SHP77 (cell line): ENCODE measurements around the gene IQGAP2.
"Not testable (repeated sequence)": the region's sequence is repeated elsewhere in the genome, so short reads cannot be mapped to it uniquely, and the experiment has no call there.

ENCODE experiments used
- DNase-seq, 2 experiments: peaks; one replicate each; lab custom pipeline; 2025; lab: John Stamatoyannopoulos, UW

Gene IQGAP2

GRCh38 chr5:76663573-76663972, 260.5 kb downstream of the IQGAP2 start:
- DNase-seq = no peak

GRCh38 chr5:76664079-76664478, 261.0 kb downstream of the IQGAP2 start:
- no peak for DNase-seq

GRCh38 chr5:76667495-76667894, 264.4 kb downstream of the IQGAP2 start:
- DNase-seq = no peak

- DNase-seq = no peak
Observed at GRCh38 chr5:76669245-76669644, 266.2 kb downstream of the IQGAP2 start.

- DNase-seq = no peak
Observed at GRCh38 chr5:76670508-76670907, 267.4 kb downstream of the IQGAP2 start.

- DNase-seq = no peak
Observed at GRCh38 chr5:76672242-76672641, 269.2 kb downstream of the IQGAP2 start.

- DNase-seq = no peak
Observed at GRCh38 chr5:76673125-76673524, 270.0 kb downstream of the IQGAP2 start.

GRCh38 chr5:76674330-76675066, 271.4 kb downstream of the IQGAP2 start:
- DNase-seq = no peak

GRCh38 chr5:76675364-76675763, 272.3 kb downstream of the IQGAP2 start:
- no peak for DNase-seq

- no peak for DNase-seq
Observed at GRCh38 chr5:76677849-76678472, 274.9 kb downstream of the IQGAP2 start.

- no peak for DNase-seq
Observed at GRCh38 chr5:76679231-76679630, 276.1 kb downstream of the IQGAP2 start.

GRCh38 chr5:76680826-76681225, 277.7 kb downstream of the IQGAP2 start:
- not testable (repeated sequence) for DNase-seq

GRCh38 chr5:76681287-76681686, 278.2 kb downstream of the IQGAP2 start:
- DNase-seq = no peak

GRCh38 chr5:76682387-76682786, 279.3 kb downstream of the IQGAP2 start:
- DNase-seq = no peak

- DNase-seq = no peak
Observed at GRCh38 chr5:76683816-76684731, 281.0 kb downstream of the IQGAP2 start.

GRCh38 chr5:76684756-76685519, 281.9 kb downstream of the IQGAP2 start:
- DNase-seq = no peak

GRCh38 chr5:76685704-76686103, 282.6 kb downstream of the IQGAP2 start:
- DNase-seq = no peak

GRCh38 chr5:76688212-76688611, 285.1 kb downstream of the IQGAP2 start:
- DNase-seq = no peak

- no peak for DNase-seq
Observed at GRCh38 chr5:76688836-76689235, 285.8 kb downstream of the IQGAP2 start.

GRCh38 chr5:76689321-76690036, 286.4 kb downstream of the IQGAP2 start:
- DNase-seq = no peak

- no peak for DNase-seq
Observed at GRCh38 chr5:76690037-76690679, 287.1 kb downstream of the IQGAP2 start.
